NCI-H2196 treated with DMSO at 0.1 percent for 48 hours (cell line): ENCODE data around the gene KRTAP10-10.
"Not testable (repeated sequence)": the region's sequence is repeated elsewhere in the genome, so short reads cannot be mapped to it uniquely, and the experiment has no call there.

ENCODE experiments used
- DNase-seq: peaks from one replicate; lab custom pipeline; 2025; ENCODE audit not compliant: unreplicated experiment; lab: John Stamatoyannopoulos, UW

Gene KRTAP10-10, protein sequence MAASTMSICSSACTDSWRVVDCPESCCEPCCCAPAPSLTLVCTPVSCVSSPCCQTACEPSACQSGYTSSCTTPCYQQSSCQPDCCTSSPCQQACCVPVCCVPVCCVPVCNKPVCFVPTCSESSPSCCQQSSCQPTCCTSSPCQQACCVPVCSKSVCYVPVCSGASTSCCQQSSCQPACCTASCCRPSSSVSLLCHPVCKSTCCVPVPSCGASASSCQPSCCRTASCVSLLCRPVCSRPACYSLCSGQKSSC

DNA sequence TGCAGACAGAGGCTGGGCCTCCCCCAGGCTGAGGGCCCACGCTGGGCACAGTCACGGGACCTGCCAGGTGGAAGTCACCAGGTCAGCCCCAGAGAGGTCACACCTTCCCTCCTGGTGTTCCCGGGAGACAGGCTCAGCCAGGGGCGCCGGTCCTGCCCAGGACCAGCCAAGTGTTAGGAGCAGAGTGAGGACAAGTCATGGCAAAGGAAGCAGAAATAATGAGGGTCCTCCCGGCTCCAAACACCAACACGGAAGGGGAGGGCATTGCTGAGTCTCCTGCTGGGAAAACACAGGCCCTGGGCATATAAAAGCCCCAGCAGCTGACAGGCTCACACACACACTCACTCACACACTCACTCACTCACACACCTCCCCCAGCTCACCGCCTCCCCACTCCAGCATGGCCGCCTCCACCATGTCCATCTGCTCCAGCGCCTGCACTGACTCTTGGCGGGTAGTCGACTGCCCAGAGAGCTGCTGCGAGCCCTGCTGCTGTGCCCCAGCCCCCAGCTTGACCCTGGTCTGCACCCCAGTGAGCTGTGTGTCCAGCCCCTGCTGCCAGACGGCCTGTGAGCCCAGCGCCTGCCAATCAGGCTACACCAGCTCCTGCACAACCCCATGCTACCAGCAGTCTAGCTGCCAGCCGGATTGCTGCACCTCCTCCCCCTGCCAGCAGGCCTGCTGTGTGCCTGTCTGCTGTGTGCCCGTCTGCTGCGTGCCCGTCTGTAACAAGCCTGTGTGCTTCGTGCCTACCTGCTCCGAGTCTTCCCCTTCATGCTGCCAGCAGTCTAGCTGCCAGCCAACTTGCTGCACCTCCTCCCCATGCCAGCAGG, at the start of gene KRTAP10-10:
TSS of gene KRTAP10-10 (plus strand) at position 339 of the 833 bp plus-strand sequence. CDS start at position 401, 62 bp downstream.
- DNase-seq, result no peak

DNA sequence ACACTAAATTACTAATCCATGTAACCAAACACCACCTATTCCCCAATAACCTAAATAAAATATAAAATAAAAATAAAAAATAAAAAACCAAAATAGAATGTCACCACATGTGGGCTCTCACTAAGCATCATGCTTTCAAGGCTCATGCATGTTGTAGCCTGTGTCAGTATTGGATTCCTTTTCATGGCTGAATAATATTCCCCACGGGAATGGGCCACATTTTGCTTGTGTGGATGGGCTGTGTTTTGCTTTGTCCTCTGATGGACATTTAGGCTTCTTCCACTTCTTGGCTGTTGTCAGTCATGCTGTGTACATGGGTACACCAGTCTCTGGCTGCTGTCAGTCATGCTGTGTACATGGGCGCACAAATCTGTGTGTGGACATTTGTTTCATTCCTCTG, 48.1 kb upstream of the KRTAP10-10 start:
- DNase-seq, result no peak

DNA sequence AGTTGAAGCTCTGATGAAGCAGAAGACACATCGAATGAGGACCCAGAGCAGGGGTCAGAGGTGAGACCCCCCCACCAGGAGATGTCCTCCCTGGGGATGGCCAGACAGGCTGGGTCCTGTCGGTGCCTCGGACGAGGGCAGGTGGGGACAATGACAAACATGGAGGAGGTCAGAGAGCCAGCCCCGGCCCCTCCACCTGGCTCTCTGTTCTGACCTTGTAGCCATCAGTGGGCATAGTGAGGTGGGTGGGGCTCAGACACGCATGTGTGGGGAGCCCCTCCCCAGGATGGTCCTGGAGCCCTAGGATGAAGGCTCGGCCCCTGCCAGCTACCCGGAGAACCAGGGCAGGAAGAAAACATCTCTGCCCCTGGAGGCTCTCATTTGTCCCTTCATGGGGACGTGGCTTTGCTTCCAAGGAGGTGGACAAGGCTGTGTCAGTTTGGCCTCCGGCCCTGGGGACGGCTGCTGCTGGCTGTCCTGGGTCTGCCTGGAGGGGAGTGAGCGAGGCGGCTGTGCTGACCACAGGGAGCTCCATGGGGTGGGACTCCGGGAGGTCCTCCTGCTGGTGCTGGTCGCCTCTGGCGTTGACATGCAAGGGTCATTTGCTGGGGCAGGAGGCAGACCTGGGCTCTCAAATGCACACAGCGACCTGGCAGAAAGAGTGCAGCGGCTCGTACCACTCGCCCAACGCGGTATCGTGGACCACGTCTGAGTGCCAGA, 47.4 kb upstream of the KRTAP10-10 start:
- no peak for DNase-seq

DNA sequence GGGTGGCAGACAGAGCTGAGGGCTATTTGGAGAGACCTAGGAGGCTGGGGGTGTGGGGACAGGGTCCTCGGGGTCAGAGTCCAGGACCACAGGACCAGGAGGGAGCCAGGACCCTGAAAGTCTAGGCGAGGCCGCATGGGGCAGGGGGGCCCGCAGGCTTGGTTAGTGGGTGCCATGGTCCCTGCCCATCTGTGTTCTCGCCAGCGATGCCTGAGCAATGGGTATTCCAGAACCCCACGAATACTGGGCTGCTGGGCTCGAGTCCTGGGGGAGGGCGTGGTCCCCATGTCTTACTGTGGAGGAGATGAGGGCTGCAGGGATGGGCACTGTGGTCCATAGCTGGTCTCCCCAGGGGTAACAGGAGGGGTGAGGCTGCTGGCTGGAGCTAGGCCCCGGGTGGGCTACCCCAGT, 46.8 kb upstream of the KRTAP10-10 start:
- no peak for DNase-seq

DNA sequence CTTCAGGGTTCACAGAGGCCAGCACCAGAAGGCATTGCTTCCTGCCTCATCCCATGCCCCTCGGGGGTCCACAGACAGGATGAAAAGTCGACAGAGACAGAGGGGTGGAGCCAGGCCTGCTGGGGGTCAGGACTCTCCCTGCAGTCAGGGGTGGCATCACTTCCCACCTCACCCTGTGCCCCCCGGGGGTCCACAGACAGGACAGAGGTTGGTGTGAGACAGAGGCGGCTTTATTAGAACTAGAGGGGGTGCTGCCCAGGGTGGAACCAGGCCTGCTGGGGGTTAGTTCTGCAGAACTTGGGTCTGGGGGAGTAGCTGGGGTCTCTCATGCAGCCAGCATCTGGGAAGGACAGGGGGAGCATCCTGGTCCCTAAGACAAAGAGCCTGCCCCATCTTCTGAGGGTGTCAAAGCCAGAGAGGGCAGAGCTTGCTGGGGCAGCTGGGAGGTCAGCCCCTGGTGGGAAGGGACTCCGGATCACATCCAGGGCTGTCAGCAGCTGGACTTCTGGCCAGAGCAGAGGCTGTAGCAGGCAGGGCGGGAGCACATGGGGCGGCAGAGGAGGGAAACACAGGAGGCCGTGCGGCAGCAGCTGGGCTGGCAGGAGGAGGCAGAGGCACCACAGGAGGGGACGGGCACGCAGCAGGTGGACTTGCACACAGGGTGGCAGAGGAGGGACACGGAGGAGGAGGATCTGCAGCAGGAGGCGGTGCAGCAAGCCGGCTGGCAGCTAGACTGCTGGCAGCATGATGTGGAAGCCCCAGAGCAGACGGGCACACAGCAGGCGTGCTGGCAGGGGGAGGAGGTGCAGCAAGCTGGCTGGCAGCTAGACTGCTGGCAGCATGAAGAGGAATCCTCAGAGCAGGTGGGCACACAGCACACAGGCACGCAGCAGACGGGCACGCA, 46.0 kb upstream of the KRTAP10-10 start:
- DNase-seq, result not testable (repeated sequence)

DNA sequence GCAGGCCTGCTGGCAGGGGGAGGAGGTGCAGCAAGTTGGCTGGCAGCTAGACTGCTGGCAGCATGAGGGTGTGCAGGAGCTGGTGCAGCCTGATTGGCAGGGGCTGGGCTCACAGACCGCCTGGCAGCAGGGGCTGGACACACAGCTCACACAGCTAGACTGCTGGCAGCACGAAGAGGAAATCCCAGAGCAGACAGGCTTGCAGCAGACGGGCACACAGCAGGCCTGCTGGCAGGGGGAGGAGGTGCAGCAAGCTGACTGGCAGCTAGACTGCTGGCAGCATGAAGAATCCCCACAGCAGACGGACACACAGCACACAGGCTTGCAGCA, 45.4 kb upstream of the KRTAP10-10 start:
- not testable (repeated sequence) for DNase-seq

DNA sequence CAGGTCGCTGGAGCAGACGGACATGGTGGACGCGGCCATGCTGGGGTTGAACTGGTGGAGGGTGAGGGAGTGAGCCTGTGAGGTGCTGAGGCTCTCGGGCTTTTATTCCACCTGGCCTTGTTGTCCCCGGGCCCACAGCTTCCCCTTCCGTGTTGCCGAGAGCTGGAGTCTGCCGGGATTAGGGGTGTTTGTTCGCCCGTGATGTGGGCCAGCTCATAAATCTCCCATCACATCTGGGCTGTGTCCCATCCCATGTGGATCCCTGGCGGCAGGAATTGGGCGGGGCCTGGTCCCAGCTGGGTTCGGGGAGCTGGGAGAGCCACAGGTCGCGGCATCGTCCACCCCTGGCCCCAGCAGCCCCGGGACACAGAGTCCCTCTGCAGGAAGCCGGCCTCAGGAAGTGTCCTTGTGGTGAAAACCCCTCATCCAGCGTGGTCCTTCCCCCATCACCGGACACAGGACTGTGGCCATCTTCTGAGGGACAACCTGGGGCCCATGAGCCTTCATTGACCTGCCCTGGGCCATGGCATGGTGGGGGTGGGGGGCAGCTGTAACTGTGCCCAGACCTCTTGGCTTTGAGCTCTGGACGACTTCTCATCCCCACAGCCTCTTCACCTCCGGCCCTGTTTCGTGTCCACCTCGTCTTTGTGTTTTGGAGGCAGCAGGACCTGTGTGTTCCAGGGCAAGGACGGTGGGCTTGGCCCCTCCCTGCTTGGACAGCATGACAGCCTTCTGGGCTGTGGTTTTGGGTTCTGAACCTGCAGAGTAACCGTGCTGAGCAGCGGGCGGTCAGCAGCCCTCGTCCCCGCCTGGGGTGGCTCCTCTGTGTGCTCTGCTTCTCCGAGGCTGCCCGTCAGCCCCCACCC, 44.5 kb upstream of the KRTAP10-10 start, which contains the start of gene KRTAP10-6:
TSS of gene KRTAP10-6 (minus strand) at position 60 of the 866 bp plus-strand sequence. CDS start at position 39, 21 bp downstream.
- DNase-seq, result no peak

DNA sequence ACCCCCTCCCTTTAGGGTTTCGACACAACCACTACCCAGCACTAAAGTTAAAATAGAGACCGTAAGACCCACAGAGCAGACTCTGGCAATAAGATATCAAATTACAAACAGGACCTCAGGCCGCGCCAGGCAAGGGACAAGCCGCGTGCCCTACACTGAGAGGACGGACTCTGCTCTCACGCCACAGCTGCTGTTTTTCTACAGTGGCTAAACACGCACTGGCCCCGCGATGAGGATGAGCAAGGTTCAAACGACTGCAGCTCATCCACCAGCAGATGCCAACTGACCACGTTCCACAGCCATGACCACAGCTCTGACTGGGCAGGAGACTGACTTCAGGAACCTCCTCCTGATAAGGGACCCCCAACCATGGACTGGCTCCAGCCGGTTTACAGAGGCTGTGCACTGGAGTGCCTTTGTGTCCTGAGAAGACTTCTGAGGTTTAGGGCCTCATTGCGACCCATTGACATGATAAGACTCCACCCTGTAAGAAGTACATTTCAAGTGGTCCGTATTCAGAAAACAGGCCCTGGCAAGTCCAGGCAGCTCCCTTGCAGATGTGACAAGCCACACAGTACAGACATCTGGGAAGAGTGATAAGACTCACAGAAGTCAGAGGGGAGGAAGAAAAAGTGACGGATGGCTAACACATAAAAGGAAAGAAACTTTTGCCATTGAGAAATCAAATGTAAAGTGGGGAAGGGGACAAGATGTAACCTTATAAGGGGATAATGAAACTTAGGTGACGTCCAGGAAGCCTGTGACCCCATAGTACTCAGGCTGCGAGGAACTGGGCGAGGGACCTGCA, 43.4 kb upstream of the KRTAP10-10 start:
- no peak for DNase-seq

DNA sequence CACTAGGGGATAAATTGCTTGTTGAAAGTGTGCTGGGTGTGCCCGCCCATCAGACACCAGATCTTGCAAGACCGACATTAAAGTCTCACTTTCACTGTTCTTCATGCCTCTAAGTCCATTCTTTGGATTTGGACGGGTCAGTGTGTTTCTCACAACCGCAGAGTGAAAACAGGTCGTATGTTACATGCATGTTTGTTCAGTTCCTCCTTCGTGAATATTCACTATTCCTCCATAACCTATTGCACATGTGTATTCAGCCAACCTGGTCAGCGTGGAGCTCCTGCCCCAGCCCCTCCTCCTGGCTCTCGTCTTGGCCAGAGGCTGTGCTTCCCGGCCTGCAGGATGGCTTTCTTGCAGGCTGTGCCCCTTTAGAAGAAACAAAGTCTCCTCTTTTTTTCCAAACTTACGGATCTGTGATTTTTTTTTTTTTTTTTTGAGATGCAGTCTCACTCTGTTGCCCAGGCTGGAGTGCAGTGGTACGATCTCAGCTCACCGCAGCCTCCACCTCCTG, 42.7 kb upstream of the KRTAP10-10 start:
- DNase-seq, result no peak

DNA sequence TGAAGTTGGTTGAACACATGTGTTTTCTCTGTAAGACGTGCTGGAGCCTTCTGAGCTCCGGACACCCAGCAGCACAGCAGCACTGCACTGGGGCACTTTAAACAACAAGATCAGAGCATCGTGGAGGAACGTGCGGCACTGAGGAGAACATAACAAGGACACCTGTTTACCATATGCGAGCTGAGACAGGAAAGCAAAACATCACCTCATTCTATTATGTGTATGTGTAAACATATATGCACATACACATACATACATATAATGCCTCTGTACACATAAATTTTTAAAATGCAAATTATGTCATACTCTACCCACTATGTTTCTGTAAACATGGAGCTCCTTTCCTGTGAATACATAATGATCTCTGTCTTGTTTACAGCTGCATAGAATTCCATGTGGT, 41.6 kb upstream of the KRTAP10-10 start:
- no peak for DNase-seq

DNA sequence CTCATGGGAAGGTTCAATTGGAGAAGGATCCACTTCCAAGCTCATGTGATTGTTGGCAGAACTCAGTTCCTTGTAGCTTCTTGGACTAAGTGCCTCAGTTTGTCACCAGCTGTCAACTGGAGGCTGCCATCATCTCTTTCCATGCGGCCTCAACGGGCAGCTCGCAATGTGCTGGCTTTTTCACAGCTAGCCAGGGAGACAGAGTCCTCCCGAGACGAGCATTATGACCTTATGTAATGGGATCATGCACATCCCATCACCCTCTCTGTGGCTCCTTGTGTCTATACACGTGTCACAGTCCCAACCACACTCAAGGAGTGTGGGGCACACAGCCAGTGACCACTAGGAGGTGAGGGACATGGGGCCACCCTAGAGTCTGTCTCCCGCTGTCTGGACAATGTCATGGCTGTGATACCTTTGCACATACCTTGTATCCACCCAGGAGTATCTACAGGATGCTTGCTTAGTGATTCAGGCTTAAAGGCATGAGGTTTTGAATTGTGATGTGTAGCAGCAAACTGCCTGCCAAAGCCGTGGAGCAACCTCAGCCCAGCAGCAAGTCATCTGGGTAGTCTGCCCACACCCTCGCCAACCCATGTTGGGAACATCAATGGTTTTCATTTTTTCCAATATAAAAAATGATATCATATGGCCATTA, 41.0 kb upstream of the KRTAP10-10 start:
- no peak for DNase-seq

DNA sequence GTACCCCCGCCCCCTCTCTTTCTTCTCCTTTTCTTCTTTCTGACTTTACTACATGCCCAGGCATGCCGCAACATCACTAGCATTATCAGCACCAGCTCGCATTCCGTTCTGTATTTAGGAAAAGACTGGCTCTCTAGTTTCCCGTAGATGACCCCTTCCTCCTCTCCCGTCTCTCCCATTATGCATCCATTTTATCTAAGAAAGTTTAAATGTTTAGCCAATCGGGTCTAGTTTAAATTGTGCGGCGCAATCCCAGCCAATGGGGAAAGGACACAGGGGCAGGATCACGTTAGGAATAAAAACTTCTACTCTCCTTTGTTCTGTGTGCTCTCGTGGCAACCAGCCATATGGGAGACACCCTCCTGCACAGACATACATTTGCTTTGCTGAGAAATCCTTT, 39.1 kb upstream of the KRTAP10-10 start:
- DNase-seq, result no peak

DNA sequence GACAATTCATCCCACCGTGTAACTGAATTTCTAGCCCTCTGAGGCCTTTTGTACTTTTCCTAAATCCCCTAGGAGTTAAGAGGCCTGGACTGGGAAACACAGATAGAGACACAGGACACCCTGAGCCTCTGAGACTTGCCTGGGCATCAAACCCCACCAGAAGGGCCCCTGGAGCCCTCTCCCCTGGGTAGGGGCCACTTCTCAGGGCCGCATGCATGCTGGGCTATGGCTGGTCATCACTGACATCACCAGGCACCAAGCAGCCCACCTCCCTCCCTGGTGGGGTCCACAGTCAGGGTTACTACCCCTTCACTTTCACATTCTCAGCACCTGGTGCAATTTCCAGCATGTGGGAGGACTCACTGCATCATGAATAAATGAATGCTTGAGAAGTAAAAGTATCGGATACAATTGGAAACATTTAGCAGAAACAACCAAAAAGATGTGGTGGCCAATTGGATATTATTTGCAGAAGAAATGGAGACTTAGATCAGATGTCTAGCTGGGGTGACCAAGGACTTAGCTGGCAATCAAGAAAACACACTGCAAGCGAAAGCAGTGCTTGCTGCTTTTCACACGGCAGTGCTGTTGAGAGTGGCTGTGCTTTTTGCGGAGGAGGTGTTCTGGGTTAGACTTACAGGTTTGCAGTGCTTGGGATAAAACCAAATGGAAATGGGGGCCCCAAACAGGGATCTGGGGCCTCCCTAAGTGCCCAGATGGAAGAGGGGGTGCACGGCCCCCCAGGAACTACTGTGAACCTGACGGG, 37.7 kb upstream of the KRTAP10-10 start:
- DNase-seq, result no peak

DNA sequence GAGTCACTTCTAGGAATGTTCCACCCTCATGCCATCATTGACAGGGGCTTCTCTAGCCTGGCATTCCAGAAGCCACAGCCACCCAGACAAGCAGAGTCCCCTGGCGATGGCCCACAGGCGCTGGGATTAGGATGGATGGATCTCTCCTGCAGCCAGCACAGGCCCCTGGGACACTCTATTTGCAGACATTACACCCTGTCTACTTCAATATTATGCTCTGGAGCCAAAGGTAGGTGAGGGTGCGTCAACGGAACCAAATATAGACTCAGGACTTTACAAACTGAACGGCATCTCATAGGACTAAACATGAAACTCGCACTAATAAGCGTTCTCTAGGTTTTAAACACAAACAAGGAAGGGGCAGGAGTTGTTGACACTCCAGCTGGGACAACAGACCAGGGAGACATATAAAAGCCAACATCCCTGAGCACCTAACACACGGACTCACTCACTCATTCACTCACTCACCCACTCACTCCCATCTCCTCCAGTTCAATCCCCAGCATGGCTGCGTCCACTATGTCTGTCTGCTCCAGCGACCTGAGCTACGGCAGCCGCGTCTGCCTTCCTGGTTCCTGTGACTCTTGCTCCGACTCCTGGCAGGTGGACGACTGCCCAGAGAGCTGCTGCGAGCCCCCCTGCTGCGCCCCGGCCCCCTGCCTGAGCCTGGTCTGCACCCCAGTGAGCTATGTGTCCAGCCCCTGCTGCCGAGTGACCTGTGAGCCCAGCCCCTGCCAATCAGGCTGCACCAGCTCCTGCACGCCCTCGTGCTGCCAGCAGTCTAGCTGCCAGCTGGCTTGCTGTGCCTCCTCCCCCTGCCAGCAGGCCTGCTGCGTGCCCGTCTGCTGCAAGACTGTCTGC, 36.8 kb upstream of the KRTAP10-10 start, which contains the start of gene KRTAP10-7:
TSS of gene KRTAP10-7 (plus strand) at position 480 of the 861 bp plus-strand sequence. CDS start at position 505, 25 bp downstream.
- DNase-seq, result not testable (repeated sequence)

DNA sequence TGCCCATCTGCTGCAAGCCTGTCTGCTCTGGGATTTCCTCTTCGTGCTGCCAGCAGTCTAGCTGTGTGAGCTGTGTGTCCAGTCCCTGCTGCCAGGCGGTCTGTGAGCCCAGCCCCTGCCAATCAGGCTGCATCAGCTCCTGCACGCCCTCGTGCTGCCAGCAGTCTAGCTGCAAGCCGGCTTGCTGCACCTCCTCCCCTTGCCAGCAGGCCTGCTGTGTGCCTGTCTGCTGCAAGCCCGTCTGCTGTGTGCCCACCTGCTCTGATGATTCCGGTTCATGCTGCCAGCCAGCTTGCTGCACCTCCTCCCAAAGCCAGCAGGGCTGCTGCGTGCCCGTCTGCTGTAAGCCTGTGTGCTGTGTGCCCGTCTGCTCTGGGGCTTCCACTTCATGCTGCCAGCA, 36.1 kb upstream of the KRTAP10-10 start:
- not testable (repeated sequence) for DNase-seq
